Erythroblast (primary cell): Measurements from ENCODE around the gene COL19A1.

Experiments
- GATA1 ChIP-seq: IDR thresholded peaks from 2 replicates; pipeline ENCODE4 v1.6.1; 2011; ENCODE audit warnings: low read depth, mild to moderate bottlenecking, control low read depth, low read length, moderate library complexity
- POLR2A ChIP-seq: IDR thresholded peaks from 2 replicates; pipeline ENCODE4 v1.6.1; 2011; ENCODE audit warnings: mild to moderate bottlenecking, low read length

DNA sequence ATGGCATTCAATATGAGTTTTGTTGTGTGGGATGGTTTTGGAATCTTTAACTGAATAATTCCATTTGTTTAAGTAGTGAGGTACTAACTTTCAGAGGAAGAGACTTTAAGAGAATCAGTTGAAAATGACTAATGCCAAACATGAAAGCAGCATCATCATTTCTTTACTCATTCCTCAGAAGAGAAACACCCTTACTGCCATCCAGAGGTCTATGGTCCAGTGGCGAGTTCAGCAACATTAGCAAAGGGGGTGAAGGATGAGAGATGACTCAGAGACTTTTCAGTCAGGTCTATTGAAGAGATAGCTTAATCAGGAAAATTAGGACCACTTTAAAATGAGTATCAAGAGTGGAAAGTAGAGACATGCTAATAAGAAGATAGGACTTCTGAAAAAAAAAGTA, 118.8 kb downstream of the COL19A1 start:
- TF ChIP-seq POLR2A (no peak), GATA1 (no peak)
